DND-41 (cell line): Measurements from ENCODE around the gene AGAP1.

Experiments
- ATAC-seq: fragments of 200-7000 bp; cut with Tn5 transposase; 3 replicates; pipeline ENCODE4 v1.9.1; 2021; ENCODE audit warnings: low read depth; ENCODE audit not compliant: insufficient read depth
- DNase-seq: peaks from one replicate; pipeline ENCODE4 v3.0.0-alpha.2; 2020
- H2AFZ ChIP-seq: 2 replicates; pipeline ENCODE4 v1.6.0; 2012; ENCODE audit warnings: low read depth, low read length
- H3K27ac ChIP-seq: 2 replicates; pipeline ENCODE4 v1.5.1; 2012; ENCODE audit warnings: low read length, inconsistent platforms
- H3K27me3 ChIP-seq: fragments of 200-600 bp; sonication (generic); 2 replicates; pipeline ENCODE4 v1.6.0; 2012; ENCODE audit warnings: low read length, mild to moderate bottlenecking, inconsistent platforms; ENCODE audit not compliant: insufficient read depth, poor library complexity
- H3K36me3 ChIP-seq: 2 replicates; pipeline ENCODE4 v1.5.1; 2012; ENCODE audit warnings: low read length, inconsistent platforms; ENCODE audit not compliant: insufficient read depth
- H3K4me1 ChIP-seq: 2 replicates; pipeline ENCODE4 v1.5.1; 2012; ENCODE audit warnings: mild to moderate bottlenecking, low read length; ENCODE audit not compliant: insufficient read depth
- H3K4me2 ChIP-seq: 2 replicates; pipeline ENCODE4 v1.6.0; 2012; ENCODE audit warnings: mild to moderate bottlenecking, moderate library complexity, low read length, inconsistent platforms; ENCODE audit not compliant: insufficient read depth
- H3K4me3 ChIP-seq, 2 experiments: fragments of 200-600 bp in 1 of 2; shearing (Covaris generic) in 1 of 2; 2 replicates each; pipeline ENCODE4 v1.5.1; 2012 to 2016; ENCODE audit warnings: inconsistent platforms in 2 of 2, low read length in 2 of 2, mild to moderate bottlenecking in 2 of 2, low read depth in 1 of 2, moderate library complexity in 1 of 2
- H3K79me2 ChIP-seq: 2 replicates; pipeline ENCODE4 v1.6.0; 2012; ENCODE audit warnings: low read length, inconsistent platforms; ENCODE audit not compliant: insufficient read depth
- H3K9ac ChIP-seq: 2 replicates; pipeline ENCODE4 v1.6.0; 2012; ENCODE audit warnings: low read depth, mild to moderate bottlenecking, inconsistent platforms, low read length, moderate library complexity
- H3K9me3 ChIP-seq: 2 replicates; pipeline ENCODE4 v1.5.1; 2012; ENCODE audit warnings: low read length, moderate library complexity, mild to moderate bottlenecking, inconsistent platforms; ENCODE audit not compliant: insufficient read depth, severe bottlenecking
- H4K20me1 ChIP-seq: 2 replicates; pipeline ENCODE4 v1.6.0; 2012; ENCODE audit warnings: low read length; ENCODE audit not compliant: insufficient read depth
- CTCF ChIP-seq: IDR thresholded peaks from 2 replicates; pipeline ENCODE4 v1.5.1; 2012; ENCODE audit warnings: borderline replicate concordance, low read length, moderate library complexity, mild to moderate bottlenecking; ENCODE audit not compliant: poor library complexity, severe bottlenecking; ENCODE audit errors: extremely low read depth
- EZH2 ChIP-seq: IDR thresholded peaks from 3 replicates; pipeline ENCODE4 v1.6.1; 2012; ENCODE audit warnings: borderline replicate concordance, low read depth, mild to moderate bottlenecking, moderate library complexity, low read length, inconsistent platforms; ENCODE audit not compliant: severe bottlenecking

The AGAP1 gene

DNA sequence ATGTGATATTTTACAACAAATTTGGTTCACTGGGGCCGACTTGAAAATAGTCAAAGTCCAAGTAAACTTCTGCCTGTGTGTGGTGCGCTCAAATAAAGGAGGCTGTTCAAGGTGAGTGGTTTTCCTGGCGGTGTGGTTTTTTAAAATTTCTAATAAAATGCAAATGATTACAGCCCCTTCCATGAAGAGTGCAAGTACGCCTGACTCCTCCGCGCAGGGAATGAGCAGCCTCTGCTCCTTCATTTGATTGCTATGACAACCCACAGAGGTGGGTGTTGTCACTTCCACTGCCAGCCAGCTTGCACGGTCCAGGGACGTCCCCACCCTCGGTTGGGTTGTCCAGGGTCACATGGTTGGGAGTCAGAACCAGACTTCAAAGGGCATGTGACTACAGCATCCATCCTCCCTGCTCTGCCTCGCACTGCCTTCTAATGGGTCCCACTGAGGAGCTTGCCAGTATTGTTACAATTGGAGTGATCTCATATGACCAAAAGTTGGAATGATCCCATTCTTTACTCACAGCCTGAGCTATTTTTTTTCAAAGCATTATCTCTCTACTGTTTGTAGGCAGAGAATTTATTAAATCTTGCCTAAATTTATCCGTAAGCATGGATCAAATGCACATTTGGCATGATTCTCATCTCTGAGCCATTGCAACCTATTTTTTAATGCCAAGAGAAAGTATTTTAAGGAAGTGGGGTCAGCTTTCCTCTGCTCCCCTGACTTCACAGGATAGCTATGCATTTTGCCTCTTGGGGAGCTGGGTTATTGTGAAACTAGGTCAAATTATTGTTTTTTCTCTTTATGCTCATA lies 121.3 kb downstream of the AGAP1 start:
- TF ChIP-seq EZH2 (no peak), CTCF (no peak)
- Histone ChIP-seq H3K4me1 (no peaks in the 10 kb centered on the region), H3K36me3 (no peaks in the 10 kb centered on the region), H4K20me1 (no peaks in the 10 kb centered on the region), H3K4me3 (no peak overlapping the region), H3K9ac (no peak overlapping the region), H3K27ac (no peak overlapping the region), H3K9me3 (no peaks in the 10 kb centered on the region), H3K4me2 (no peak overlapping the region), H3K79me2 (no peaks in the 10 kb centered on the region), H3K27me3 (peaks cover 4% of the 10 kb centered on the region), H2AFZ (no peak overlapping the region)
- DNase-seq (no peak), ATAC-seq (no peak)

GRCh38 chr2:235616885-235617284 lies 123.0 kb downstream of the AGAP1 start:
- Histone ChIP-seq H3K27me3 (peaks cover 4% of the 10 kb centered on the region), H3K4me1 (no peaks in the 10 kb centered on the region), H3K27ac (no peak overlapping the region), H3K9ac (no peak overlapping the region), H3K4me2 (no peak overlapping the region), H3K9me3 (no peaks in the 10 kb centered on the region), H4K20me1 (peaks cover 4% of the 10 kb centered on the region; the same call in 1 of the 2 replicates), H3K4me3 (no peak overlapping the region), H2AFZ (no peak overlapping the region), H3K36me3 (no peaks in the 10 kb centered on the region), H3K79me2 (no peaks in the 10 kb centered on the region)
- ATAC-seq = no peak
- no peak for DNase-seq
- TF ChIP-seq CTCF (no peak), EZH2 (no peak)

DNA sequence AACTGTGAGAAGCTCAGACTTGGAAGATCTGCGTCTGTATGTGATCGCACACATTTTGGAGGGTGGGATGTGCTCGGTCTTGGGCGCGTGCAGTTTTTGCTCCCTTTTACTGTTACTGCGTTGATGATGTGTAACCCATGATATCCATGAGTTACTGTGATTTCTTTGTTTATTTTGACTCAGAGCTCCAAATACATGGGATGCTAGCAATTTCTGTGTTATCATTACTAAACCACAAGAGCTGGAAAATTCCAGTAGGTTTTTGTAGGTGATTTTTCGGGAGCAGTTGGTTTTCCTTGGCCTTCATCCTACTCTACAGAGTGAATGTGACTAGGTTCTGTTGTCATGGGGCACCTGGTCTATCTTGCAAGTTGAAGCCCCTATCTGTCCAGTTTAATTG lies 124.2 kb downstream of the AGAP1 start:
- Histone ChIP-seq H3K79me2 (no peaks in the 10 kb centered on the region), H3K27ac (no peak overlapping the region), H3K9ac (no peak overlapping the region), H3K4me1 (no peaks in the 10 kb centered on the region), H3K4me3 (no peak overlapping the region), H3K9me3 (no peaks in the 10 kb centered on the region), H3K4me2 (no peak overlapping the region), H3K27me3 (peaks cover 4% of the 10 kb centered on the region), H2AFZ (no peak overlapping the region), H3K36me3 (no peaks in the 10 kb centered on the region), H4K20me1 (peaks cover 4% of the 10 kb centered on the region; the same call in 1 of the 2 replicates)
- DNase-seq = no peak
- TF ChIP-seq CTCF (no peak), EZH2 (no peak)
- no peak for ATAC-seq
